GM12891 (cell line): Measurements from ENCODE around the gene CCDC102B.

Source experiments
- PAX5 ChIP-seq: IDR thresholded peaks from 2 replicates; pipeline ENCODE4 v1.6.1; 2011; ENCODE audit warnings: low read length, moderate library complexity, mild to moderate bottlenecking; ENCODE audit not compliant: insufficient read depth, severe bottlenecking
- POLR2A ChIP-seq: IDR thresholded peaks from 2 replicates; pipeline ENCODE4 v1.6.1; 2011; ENCODE audit warnings: low read depth, low read length, control low read depth
- POLR2AphosphoS5 ChIP-seq: IDR thresholded peaks from 2 replicates; pipeline ENCODE4 v1.6.1; 2011; ENCODE audit warnings: low read depth, low read length, control low read depth
- POU2F2 ChIP-seq: IDR thresholded peaks from 2 replicates; pipeline ENCODE4 v1.6.1; 2011; ENCODE audit warnings: low read depth, mild to moderate bottlenecking, control low read depth, low read length, moderate library complexity
- SPI1 ChIP-seq: IDR thresholded peaks from 2 replicates; pipeline ENCODE4 v1.6.1; 2011; ENCODE audit warnings: low read depth, low read length, control low read depth
- TAF1 ChIP-seq: IDR thresholded peaks from 2 replicates; pipeline ENCODE4 v1.6.1; 2011; ENCODE audit warnings: low read depth, low read length, control low read depth

DNA sequence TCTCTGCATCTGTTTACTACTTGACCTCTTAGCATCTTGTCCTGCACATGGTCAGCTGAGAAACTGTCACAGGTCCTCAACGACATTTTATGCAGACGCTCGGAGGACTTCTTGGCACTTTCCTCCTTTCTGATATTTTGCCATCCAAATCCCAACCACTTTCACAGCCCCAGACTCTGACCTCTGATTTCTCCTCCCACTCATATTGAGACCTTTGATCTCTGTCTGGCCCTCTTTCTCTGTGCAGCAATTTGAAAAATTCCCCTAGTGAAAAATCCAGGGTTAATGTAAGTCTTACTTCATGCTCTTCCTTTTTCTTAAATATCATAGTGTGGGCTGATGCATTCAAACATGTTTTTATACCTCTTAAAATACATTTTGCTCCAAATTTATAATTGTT, 273.8 kb downstream of the CCDC102B start:
- TF ChIP-seq POLR2AphosphoS5 = no peak
- no peak for TF ChIP-seq POLR2A
- TF ChIP-seq PAX5 = no peak
- no peak for TF ChIP-seq SPI1
- no peak for TF ChIP-seq TAF1
- no peak for TF ChIP-seq POU2F2
